HEK293T (cell line): ENCODE results near the gene PPP4C.

Experiments
- ARNT ChIP-seq: fragments of 450-650 bp; IDR thresholded peaks from 2 replicates; pipeline ENCODE4 v1.6.1; 2017; ENCODE audit warnings: mild to moderate bottlenecking
- BHLHE40 ChIP-seq: fragments of 450-650 bp; IDR thresholded peaks from 2 replicates; pipeline ENCODE4 v1.6.1; 2016; ENCODE audit warnings: mild to moderate bottlenecking, moderate library complexity, borderline replicate concordance
- ELF4 ChIP-seq: fragments of 450-650 bp; IDR thresholded peaks from 2 replicates; pipeline ENCODE4 v1.6.1; 2017; ENCODE audit warnings: antibody characterized with exemption
- FOXK2 ChIP-seq: fragments of 450-650 bp; IDR thresholded peaks from 2 replicates; pipeline ENCODE4 v1.6.1; 2016; ENCODE audit warnings: mild to moderate bottlenecking
- FOXM1 ChIP-seq: fragments of 450-650 bp; IDR thresholded peaks from 2 replicates; pipeline ENCODE4 v1.6.1; 2017; ENCODE audit warnings: mild to moderate bottlenecking, borderline replicate concordance
- SP1 ChIP-seq: fragments of 450-650 bp; IDR thresholded peaks from 2 replicates; pipeline ENCODE4 v1.6.1; 2017
- SUZ12 ChIP-seq: fragments of 450-650 bp; IDR thresholded peaks from 2 replicates; pipeline ENCODE4 v1.6.1; 2016; ENCODE audit warnings: mild to moderate bottlenecking
- TARDBP ChIP-seq: fragments of 450-650 bp; IDR thresholded peaks from 2 replicates; pipeline ENCODE4 v1.6.1; 2016

- TF ChIP-seq TARDBP, result no peak
- no peak for TF ChIP-seq FOXK2
- TF ChIP-seq SP1, result no peak
- no peak for TF ChIP-seq ARNT
- no peak for TF ChIP-seq FOXM1
- TF ChIP-seq BHLHE40, result no peak
- no peak for TF ChIP-seq ELF4
- TF ChIP-seq SUZ12, result no peak
Observed at GRCh38 chr16:30026449-30026848, 49.3 kb upstream of the PPP4C start.
